Measurements from ENCODE around the gene ABI3BP.

Gene ABI3BP

DNA sequence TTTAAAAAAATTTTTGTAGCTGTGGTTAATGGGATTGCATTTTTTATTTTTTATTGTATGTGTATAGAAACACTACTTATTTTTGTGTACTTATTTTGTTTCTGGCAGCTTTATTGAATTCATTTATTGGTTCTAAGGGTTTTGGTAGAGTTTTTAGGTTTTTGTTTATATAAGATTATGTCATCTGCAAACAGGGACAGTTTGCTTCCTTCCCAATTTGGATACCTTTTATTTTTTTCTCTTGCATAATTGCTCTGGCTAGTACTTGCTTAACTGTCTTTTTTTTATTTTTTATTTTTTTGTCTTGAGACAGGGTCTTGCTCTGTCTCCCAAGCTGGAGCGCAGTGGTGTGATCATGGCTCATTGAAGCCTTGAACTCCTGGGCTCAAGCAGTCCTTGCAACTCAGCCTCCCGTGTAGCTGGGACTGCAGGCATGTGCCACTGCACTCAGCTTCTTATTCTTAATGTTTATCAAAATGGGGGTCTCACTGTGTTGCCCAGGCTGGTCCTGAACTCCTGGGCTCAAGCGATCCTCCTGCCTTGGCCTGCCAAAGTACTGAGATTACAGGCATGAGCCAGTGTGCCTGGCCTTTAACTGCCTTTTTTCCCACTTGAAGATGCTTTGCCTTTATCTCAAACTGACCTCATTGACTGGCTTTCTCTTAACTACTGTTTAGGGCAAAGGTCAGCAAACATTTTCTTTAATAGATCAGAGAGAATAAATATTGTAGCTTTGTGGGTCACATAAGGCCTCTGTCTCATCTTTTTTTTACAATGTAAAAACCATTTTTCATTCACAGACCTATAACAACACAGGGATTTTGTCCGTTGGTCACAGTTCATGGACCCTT, 275.4 kb downstream of the ABI3BP start:
- DNase-seq: no peak

GRCh38 chr3:100717063-100717462, 276.2 kb downstream of the ABI3BP start:
- DNase-seq: no peak

DNA sequence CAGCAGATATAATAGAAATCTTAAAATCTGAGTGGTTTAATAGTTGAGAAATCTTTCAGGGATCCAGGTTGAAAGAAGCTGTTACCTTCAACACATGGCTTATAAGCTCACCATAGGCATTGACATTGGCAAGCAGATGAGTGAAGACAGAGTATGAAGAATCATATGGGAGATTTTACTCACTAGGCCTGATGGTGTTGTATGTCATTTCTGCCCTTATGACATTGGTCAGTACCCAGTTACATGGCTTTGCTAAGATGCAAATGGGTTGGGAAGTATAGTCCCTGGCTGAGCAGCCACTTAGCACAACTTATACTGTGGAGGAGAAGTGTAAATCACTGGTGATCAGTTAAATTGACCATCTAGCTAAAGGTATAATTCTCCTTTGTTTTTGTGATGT, 278.0 kb downstream of the ABI3BP start:
- no peak for DNase-seq

- DNase-seq: no peak
Observed at GRCh38 chr3:100710261-100710968, 282.8 kb downstream of the ABI3BP start.

- DNase-seq: peak; percentile 74
Observed at GRCh38 chr3:100709842-100710260, 283.4 kb downstream of the ABI3BP start.

DNA sequence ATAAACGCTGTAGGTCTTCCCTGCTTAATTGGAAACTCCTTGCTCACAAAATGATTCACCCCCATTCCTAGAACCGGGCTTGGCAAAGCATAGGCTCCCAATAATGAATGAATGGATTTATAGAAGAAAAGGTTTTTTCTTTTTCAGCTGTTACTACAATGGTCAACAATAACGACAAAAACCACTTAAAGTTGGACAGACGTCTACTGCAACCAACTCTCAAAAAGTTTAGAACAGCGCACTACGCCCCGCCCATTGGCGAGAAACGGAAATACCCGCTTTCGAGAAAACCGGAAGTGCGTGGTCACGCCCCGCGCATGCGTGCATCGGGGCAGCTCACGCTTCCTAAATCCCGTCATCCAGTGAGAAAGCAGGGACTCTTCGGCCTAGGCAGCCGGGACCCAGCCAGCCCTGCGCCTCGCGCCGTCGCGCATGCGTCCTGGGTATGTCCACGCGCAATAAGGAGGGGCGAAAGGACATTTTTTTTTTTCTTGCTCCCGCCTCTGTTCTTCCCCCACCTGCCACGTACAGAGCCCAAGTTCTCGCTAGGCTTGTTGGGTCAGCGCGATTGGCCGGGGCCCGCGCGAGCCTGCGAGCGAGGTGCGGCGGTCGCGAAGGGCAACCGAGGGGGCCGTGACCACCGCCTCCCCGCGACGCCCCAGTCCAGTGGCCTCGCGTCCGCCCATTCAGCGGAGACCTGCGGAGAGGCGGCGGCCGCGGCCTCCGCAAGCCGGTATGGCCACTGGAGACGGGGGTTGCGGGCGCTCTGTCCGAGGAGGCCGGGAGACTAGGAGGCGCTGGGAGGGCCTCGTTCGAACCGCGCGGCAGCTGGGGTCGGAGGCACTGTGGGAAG, 284.0 kb downstream of the ABI3BP start, which contains the start of gene TFG:
TSS of gene TFG (plus strand) at position 506 of the 853 bp plus-strand sequence. CDS start 4,192 bp downstream, outside the sequence.
- DNase-seq: peak; percentile 98

- no peak for DNase-seq
Observed at GRCh38 chr3:100708644-100708988, 284.6 kb downstream of the ABI3BP start.

DNA sequence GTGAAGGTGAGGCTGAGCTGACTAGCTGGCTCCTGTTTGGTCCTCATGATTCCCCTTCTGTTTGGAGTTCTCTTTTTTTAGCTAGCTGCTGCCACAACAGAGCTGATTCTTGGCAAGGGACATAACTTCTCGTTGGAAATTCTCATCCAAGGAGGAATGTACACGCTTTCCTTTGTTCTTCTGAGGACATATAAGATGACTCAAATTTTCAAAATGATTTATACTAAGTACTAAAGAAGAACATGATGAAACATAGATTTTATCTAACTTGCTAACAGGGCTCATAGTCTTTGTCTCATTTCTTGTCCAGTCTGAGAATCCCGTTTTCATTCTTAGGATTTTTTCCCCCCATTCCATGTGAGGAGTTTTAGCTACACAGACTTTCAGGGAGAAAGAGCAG, 286.9 kb downstream of the ABI3BP start:
- DNase-seq: no peak

- DNase-seq: no peak
Observed at GRCh38 chr3:100703865-100704264, 289.4 kb downstream of the ABI3BP start.

- DNase-seq: no peak
Observed at GRCh38 chr3:100702980-100703345, 290.3 kb downstream of the ABI3BP start.

GRCh38 chr3:100702082-100702979, 290.9 kb downstream of the ABI3BP start:
- no peak for DNase-seq

DNA sequence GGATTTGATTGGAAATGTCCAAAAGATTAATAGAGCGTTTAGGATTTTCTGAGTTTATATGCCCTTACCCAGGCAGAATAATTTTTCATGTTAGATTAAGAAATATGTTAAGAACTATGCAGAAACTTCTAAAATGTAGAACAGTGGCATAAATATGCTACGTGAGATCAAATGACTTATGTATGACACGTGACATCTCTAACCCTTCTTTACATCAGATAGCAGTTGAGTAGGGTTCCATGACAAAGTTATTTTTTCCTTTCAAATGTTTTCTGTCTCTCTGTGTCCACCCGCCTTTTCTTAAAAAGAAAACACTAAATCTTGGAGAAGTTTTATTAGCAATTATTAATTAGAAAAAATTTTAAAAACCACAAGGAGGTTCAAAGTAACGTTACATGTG, 292.5 kb downstream of the ABI3BP start:
- no peak for DNase-seq

Data from NCI-H2171 (cell line).